Osteoblast (primary cell): ENCODE data around the gene RBP4. TPM values are rescaled to one million over a fixed set of nuclear protein-coding genes. Genes with fewer than 3 reads are reported as not detected.

Experiments
- DNase-seq: peaks from one replicate; pipeline ENCODE4 v3.0.0; 2011; ENCODE audit warnings: low spot score, mixed read lengths; ENCODE audit not compliant: insufficient read length; ENCODE audit errors: missing footprints
- H2AFZ ChIP-seq: 2 replicates; pipeline ENCODE4 v1.6.0; 2011; ENCODE audit warnings: mild to moderate bottlenecking, low read length
- H3K27ac ChIP-seq: 2 replicates; pipeline ENCODE4 v1.5.1; 2011; ENCODE audit warnings: mild to moderate bottlenecking, low read depth, low read length, moderate library complexity
- H3K27me3 ChIP-seq: 2 replicates; pipeline ENCODE4 v1.6.0; 2012; ENCODE audit warnings: mild to moderate bottlenecking, control low read depth, inconsistent platforms, low read length, moderate library complexity; ENCODE audit not compliant: insufficient read depth
- H3K36me3 ChIP-seq: 2 replicates; pipeline ENCODE4 v1.5.1; 2011; ENCODE audit warnings: mild to moderate bottlenecking, low read length, control low read depth, moderate library complexity; ENCODE audit not compliant: insufficient read depth
- H3K4me1 ChIP-seq: 2 replicates; pipeline ENCODE4 v1.5.1; 2011; ENCODE audit warnings: mild to moderate bottlenecking, low read length, control low read depth, moderate library complexity; ENCODE audit not compliant: insufficient read depth
- H3K4me2 ChIP-seq: 2 replicates; pipeline ENCODE4 v1.6.0; 2011; ENCODE audit warnings: mild to moderate bottlenecking, low read length; ENCODE audit not compliant: insufficient read depth
- H3K4me3 ChIP-seq: fragments of 200-600 bp; sonication (generic); 3 replicates; pipeline ENCODE4 v1.5.1; 2012; ENCODE audit warnings: mild to moderate bottlenecking, low read length, inconsistent platforms; ENCODE audit not compliant: insufficient read depth
- H3K79me2 ChIP-seq: 2 replicates; pipeline ENCODE4 v1.6.0; 2012; ENCODE audit warnings: mild to moderate bottlenecking, low read length, control low read depth, inconsistent platforms; ENCODE audit not compliant: insufficient read depth
- H3K9me3 ChIP-seq: 2 replicates; pipeline ENCODE4 v1.5.1; 2011; ENCODE audit warnings: low read depth, low read length, control low read depth
- H4K20me1 ChIP-seq: 2 replicates; pipeline ENCODE4 v1.6.0; 2012; ENCODE audit warnings: mild to moderate bottlenecking, low read length, control low read depth; ENCODE audit not compliant: insufficient read depth
- CTCF ChIP-seq: IDR thresholded peaks from 2 replicates; pipeline ENCODE4 v1.5.1; 2011; ENCODE audit warnings: mild to moderate bottlenecking, low read depth, low read length, moderate library complexity; ENCODE audit errors: extremely low read depth
- total RNA-seq: library from RNA; depleted of rRNA; stranded (reverse); fragments of >200 nt; gene quantifications from 2 replicates; pipeline ENCODE4 v1.2.3, GENCODE V29; 2012

The RBP4 gene
- total RNA-seq, 1 donor: 3.3 TPM

- H3K79me2 ChIP-seq: no peaks in the 10 kb centered on the region
- no peak for TF ChIP-seq CTCF
- DNase-seq: no peak
Observed at GRCh38 chr10:93628858-93629257, 27.8 kb upstream of the RBP4 start.

GRCh38 chr10:93622942-93623341 lies 21.9 kb upstream of the RBP4 start:
- H3K4me3 ChIP-seq: no peak overlapping the region
- H2AFZ ChIP-seq: no peak overlapping the region
- no peaks in the 10 kb centered on the region for H3K79me2 ChIP-seq
- no peaks in the 10 kb centered on the region for H3K4me1 ChIP-seq
- H3K27me3 ChIP-seq: peaks cover 22% of the 10 kb centered on the region
- no peaks in the 10 kb centered on the region for H3K36me3 ChIP-seq
- no peak overlapping the region for H3K4me2 ChIP-seq
- no peak for DNase-seq
- no peaks in the 10 kb centered on the region for H3K9me3 ChIP-seq
- H4K20me1 ChIP-seq: no peaks in the 10 kb centered on the region
- no peak for TF ChIP-seq CTCF
- no peak overlapping the region for H3K27ac ChIP-seq

More at GRCh38 chr10:93628858-93629257, 27.8 kb upstream of the RBP4 start:
- H3K9me3 ChIP-seq: no peaks in the 10 kb centered on the region
- no peak overlapping the region for H3K4me3 ChIP-seq
- peaks cover 7% of the 10 kb centered on the region for H3K27me3 ChIP-seq
- no peak overlapping the region for H3K27ac ChIP-seq
- no peaks in the 10 kb centered on the region for H3K36me3 ChIP-seq
- no peaks in the 10 kb centered on the region for H3K4me1 ChIP-seq
- no peak overlapping the region for H2AFZ ChIP-seq
- no peak overlapping the region for H3K4me2 ChIP-seq
- no peaks in the 10 kb centered on the region for H4K20me1 ChIP-seq

- H3K4me1 ChIP-seq: no peaks in the 10 kb centered on the region
- no peak for DNase-seq
- H3K36me3 ChIP-seq: no peaks in the 10 kb centered on the region
- no peaks in the 10 kb centered on the region for H4K20me1 ChIP-seq
- H3K27me3 ChIP-seq: peaks cover 26% of the 10 kb centered on the region
- H3K79me2 ChIP-seq: no peaks in the 10 kb centered on the region
- H3K9me3 ChIP-seq: no peaks in the 10 kb centered on the region
- no peak for TF ChIP-seq CTCF
- H2AFZ ChIP-seq: no peak overlapping the region
- H3K4me3 ChIP-seq: no peak overlapping the region
- no peak overlapping the region for H3K4me2 ChIP-seq
- H3K27ac ChIP-seq: no peak overlapping the region
Observed at GRCh38 chr10:93620925-93621324, 19.9 kb upstream of the RBP4 start.

GRCh38 chr10:93615576-93616235 lies 14.7 kb upstream of the RBP4 start:
- Histone ChIP-seq H2AFZ (no peak overlapping the region), H3K4me2 (no peak overlapping the region), H3K27me3 (peaks cover 30% of the 10 kb centered on the region), H3K4me3 (no peak overlapping the region), H3K9me3 (no peaks in the 10 kb centered on the region), H3K4me1 (no peaks in the 10 kb centered on the region), H3K79me2 (no peaks in the 10 kb centered on the region), H4K20me1 (no peaks in the 10 kb centered on the region), H3K36me3 (no peaks in the 10 kb centered on the region), H3K27ac (no peak overlapping the region)
- no peak for TF ChIP-seq CTCF
- peak; percentile 53 for DNase-seq
